ENCODE results near the gene DBX2. TPM values are rescaled to one million over a fixed set of nuclear protein-coding genes. Genes with fewer than 3 reads are reported as not detected.

The DBX2 gene
- total RNA-seq, result not detected
- polyA plus RNA-seq, result not detected

- Histone ChIP-seq H3K4me1 (ENCODE audit: control insufficient read depth in 4 of 4, insufficient read depth in 4 of 4, low read length in 3 of 4) (peaks cover 4 to 12% (median 7%) of the 10 kb centered on the region in 4 donors), H3K9me3 (ENCODE audit: control insufficient read depth in 4 of 4, low read length in 3 of 4) (no peaks in the 10 kb centered on the region), H3K9ac (ENCODE audit: low read depth in 1 of 2, low read length in 2 of 2) (no peak within 1 kb of the TSS), H3K27ac (ENCODE audit: low read depth in 1 of 2, low read length in 2 of 2) (no peak within 1 kb of the TSS), H3K36me3 (ENCODE audit: control insufficient read depth in 4 of 4, insufficient read depth in 3 of 4, low read depth in 1 of 4, low read length in 3 of 4) (no peaks in the 10 kb centered on the region), H3K27me3 (ENCODE audit: control insufficient read depth in 4 of 4, insufficient read depth in 4 of 4, low read length in 3 of 4) (peaks cover 2 to 12% (median 9%) of the 10 kb centered on the region in 4 donors), H3K4me3 (ENCODE audit: low read depth in 1 of 3, low read length in 3 of 3) (peak within 1 kb of the TSS in 1 of 3 donors; percentile 16)
- TF ChIP-seq JUND (IDR thresholded peaks at IDR 0.05) (no peak), REST (IDR thresholded peaks at IDR 0.05) (no peak), HNF4A (conservative IDR thresholded peaks at IDR 0.05) (no peak)
- WGBS, result 3% methylated on average over 77 of the region's 77 CpGs
- no peak for DNase-seq (ENCODE audit: low spot score)
Observed at GRCh38 chr12:45050751-45051571, at the start of gene DBX2. Gene DBX2 (minus strand): TSS chr12:45051099. CDS start chr12:45050927, 172 bp downstream.

GRCh38 chr12:45098766-45099165, 47.9 kb upstream of the DBX2 start:
- DNase-seq (ENCODE audit: low spot score), result no peak
- Histone ChIP-seq H3K4me3 (ENCODE audit: low read depth in 1 of 3, low read length in 3 of 3) (no peak overlapping the region), H3K4me1 (ENCODE audit: control insufficient read depth in 4 of 4, insufficient read depth in 4 of 4, low read length in 3 of 4) (no peaks in the 10 kb centered on the region), H3K9me3 (ENCODE audit: control insufficient read depth in 4 of 4, low read length in 3 of 4) (peaks cover 0 to 1% (median 0%) of the 10 kb centered on the region in 4 donors), H3K27ac (ENCODE audit: low read depth in 1 of 2, low read length in 2 of 2) (no peak overlapping the region), H3K27me3 (ENCODE audit: control insufficient read depth in 4 of 4, insufficient read depth in 4 of 4, low read length in 3 of 4) (peaks cover 0 to 8% (median under 1%) of the 10 kb centered on the region in 4 donors), H3K36me3 (ENCODE audit: control insufficient read depth in 4 of 4, insufficient read depth in 3 of 4, low read depth in 1 of 4, low read length in 3 of 4) (no peaks in the 10 kb centered on the region), H3K9ac (ENCODE audit: low read depth in 1 of 2, low read length in 2 of 2) (no peak overlapping the region)
- TF ChIP-seq CTCF (IDR thresholded peaks at IDR 0.05; ENCODE audit: low read depth, low read length, missing input control), result no peak
- TF ChIP-seq ATF3 (IDR thresholded peaks at IDR 0.05), result no peak
- TF ChIP-seq HNF4G (IDR thresholded peaks at IDR 0.05), result no peak
- no peak for TF ChIP-seq GABPA (IDR thresholded peaks at IDR 0.05 in 1 of 2, conservative IDR thresholded peaks at IDR 0.05 in 1 of 2)
- TF ChIP-seq NR2F2 (IDR thresholded peaks at IDR 0.05), result no peak
- TF ChIP-seq REST (IDR thresholded peaks at IDR 0.05), result no peak
- TF ChIP-seq ZBTB33 (IDR thresholded peaks at IDR 0.05), result no peak
- TF ChIP-seq HNF4A (conservative IDR thresholded peaks at IDR 0.05), result no peak
- no peak for TF ChIP-seq FOXA2 (IDR thresholded peaks at IDR 0.05)
- TF ChIP-seq MAX (IDR thresholded peaks at IDR 0.05), result no peak
- no peak for TF ChIP-seq JUND (IDR thresholded peaks at IDR 0.05)
- no peak for TF ChIP-seq SP1 (IDR thresholded peaks at IDR 0.05)
- no peak for TF ChIP-seq YY1 (IDR thresholded peaks at IDR 0.05)
- TF ChIP-seq EGR1 (IDR thresholded peaks at IDR 0.05; ENCODE audit: low read depth in 2 of 2), result no peak
- TF ChIP-seq RAD21 (IDR thresholded peaks at IDR 0.05), result no peak
- TF ChIP-seq TAF1 (conservative IDR thresholded peaks at IDR 0.05), result no peak
- no peak for TF ChIP-seq RXRA (IDR thresholded peaks at IDR 0.05)
- TF ChIP-seq FOXA1 (IDR thresholded peaks at IDR 0.05), result no peak
- 66% methylated on average over 2 of the region's 2 CpGs for WGBS
